HK-2 (cell line): ENCODE measurements around the gene KCTD5.
A peak's percentile ranks its signal among the peaks of the same experiment; 100 is the strongest.

Experiments used
- DNase-seq: peaks from one replicate; pipeline ENCODE4 v3.0.0-alpha.2; 2018; ENCODE audit not compliant: unreplicated experiment

The KCTD5 gene

DNA sequence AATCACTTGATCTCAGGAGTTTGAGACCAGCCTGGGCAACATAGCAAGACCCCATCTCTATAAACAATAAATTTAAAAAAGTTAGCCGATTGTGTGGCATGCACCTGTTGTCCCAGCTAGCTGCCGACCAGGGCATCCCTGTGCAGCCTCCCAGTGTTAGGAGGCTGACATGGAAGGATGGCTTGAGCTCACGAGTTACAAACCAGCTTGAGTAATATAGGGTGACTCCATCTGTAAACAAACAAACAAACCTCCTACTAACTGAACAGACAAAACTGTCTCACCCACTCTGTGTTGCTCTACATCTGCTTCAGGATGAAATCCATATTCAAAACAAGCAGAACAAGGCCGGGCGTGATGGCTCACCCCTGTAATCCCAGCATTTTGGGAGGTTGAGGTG is 44.6 kb downstream of the KCTD5 start:
- DNase-seq: no peak

DNA sequence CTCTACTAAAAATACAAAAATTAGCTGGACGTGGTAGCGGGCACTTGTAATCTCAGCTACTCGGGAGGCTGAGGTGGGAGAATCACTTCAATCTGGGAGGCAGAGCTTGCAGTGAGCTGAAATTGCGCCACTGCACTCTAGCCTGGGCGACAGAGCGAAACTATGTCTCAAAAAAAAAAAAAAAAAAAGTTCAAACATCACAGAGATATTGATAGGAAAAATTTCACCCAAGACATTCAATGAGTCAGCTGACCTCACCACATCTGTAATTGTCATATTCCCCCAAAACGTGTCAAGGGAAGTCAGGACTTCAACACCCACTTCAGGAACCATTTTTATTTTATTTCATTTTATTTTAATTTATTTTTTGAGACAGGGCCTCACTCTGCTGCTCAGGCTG is 45.7 kb downstream of the KCTD5 start:
- no peak for DNase-seq

DNA sequence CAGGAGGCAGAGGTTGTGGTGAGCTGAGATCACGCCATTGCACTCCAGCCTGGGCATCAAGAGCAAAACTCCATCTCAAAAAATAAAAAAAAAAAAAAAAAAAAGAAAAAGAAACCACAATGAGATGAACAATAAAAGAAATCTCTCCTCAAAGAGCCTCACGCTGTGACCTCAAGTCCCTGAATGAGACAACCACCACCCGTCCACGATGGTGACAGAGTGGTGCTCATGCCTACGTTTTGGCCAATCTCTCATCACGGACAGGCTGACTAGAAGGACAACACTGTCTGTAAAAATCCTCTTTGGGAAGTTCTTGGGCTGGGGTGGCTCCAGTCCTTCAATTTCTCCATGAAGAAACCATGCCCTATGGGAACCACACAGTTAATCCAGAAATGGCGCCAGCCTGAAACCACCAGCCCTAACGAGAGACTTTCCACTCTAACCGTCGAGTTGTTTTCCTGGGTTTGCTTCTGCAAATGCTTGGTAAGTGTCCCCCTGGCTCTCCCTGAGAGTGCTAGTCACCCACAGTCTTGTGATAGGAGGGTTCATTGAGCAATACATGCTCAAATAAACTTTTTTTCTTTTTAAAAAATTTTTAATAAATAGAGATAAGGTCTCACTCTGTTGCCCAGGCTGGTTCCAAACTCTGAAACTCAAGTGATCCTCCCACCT is 52.7 kb downstream of the KCTD5 start:
- DNase-seq: no peak

DNA sequence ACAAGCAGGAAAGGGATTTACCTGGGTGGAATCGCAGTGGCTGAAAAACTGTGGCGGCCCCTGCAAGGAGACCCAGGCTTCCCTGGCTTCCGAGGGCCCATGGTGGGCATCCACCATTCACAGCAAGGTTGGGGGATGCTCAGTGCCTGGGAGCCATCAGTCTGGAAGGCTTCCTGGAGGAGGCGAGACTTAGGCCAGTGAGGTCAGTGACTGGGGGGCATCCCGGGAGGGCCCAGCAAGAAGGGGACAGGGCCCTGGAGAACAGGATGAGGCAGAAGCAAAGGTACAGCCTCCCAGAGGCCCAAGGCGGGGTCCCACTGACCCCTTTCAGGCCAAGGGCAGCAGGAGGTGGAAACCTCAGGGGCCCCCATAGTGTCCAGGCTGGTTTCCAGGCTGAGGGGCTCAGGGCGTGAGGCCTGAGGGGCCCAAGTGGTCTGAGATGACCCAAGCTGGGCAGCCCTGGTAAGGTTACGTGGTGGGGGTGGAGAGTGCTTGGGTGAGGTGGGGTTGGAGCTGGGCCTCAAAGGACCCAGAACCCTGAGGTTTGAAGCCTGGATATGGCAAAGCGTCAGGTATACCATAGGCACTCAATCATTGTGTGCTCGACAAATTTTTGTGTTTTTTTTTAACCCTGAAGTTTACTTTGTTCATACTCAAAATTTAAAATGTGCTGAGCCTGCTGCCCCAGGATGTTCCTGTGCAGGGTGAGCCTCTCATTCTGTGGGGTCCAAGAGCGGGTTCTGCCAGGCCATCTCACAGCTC is 54.3 kb downstream of the KCTD5 start:
- no peak for DNase-seq

DNA sequence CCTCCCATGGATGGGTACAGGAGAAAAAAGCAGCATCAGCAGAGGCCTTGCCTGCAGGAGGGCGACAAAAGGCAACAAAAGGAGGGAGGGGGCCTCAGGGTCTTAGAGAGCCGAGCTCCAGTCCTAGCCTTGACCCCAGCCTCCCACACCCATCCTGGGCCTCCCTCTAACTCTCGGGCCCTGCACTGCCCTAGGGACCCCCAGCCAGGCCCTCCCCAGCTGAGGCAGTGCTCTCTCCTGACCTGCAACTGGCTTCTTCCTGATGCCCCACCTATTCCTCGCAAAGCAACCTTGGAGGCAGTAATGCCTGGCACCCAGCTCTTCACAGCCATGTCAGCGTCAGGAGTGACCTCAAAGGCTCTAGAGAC is 54.9 kb downstream of the KCTD5 start:
- no peak for DNase-seq

DNA sequence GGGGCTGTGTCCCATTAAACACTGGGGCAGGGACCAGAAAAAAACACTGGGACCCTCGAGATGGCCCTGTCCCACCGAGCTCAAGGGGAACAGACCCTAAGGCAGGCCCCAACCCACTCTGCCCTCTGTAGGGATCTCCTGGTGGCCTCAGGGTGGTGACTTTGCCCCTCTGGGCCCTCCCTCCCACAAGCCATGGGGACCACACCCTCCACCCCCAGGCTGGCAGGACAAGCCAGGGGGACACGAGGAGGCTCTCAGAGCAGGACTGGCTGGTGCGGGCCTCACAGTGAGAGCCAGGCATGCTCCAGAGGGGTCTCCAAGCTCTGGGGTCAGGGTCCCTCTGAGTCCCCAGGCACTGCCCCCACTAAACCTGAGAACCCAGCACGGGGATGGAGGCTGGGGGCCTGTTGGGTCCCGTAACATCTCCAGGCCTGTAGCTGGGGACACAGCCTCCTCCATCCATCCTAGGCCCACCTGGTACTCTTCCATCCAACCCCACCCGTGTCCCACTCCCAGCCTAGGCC is 55.6 kb downstream of the KCTD5 start:
- no peak for DNase-seq

DNA sequence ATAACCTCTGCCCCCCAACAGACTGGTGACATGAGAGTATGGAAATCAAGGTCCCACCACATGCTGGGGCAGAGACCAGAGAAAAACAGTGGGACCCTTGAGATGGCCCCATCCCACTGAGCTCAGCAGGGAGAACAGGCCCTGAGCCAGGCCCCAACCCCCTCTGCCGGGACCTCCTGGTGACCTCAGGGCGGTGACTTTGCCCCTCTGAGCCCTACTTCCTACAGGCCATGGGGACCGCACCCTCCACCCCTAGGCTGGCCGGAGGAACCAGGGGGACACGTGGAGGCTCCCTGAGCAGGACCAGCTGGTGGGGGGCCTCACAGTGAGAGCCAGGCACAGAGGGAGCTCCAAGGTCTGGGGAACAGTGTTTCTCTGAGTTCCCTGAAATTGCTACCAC is 56.3 kb downstream of the KCTD5 start:
- no peak for DNase-seq

DNA sequence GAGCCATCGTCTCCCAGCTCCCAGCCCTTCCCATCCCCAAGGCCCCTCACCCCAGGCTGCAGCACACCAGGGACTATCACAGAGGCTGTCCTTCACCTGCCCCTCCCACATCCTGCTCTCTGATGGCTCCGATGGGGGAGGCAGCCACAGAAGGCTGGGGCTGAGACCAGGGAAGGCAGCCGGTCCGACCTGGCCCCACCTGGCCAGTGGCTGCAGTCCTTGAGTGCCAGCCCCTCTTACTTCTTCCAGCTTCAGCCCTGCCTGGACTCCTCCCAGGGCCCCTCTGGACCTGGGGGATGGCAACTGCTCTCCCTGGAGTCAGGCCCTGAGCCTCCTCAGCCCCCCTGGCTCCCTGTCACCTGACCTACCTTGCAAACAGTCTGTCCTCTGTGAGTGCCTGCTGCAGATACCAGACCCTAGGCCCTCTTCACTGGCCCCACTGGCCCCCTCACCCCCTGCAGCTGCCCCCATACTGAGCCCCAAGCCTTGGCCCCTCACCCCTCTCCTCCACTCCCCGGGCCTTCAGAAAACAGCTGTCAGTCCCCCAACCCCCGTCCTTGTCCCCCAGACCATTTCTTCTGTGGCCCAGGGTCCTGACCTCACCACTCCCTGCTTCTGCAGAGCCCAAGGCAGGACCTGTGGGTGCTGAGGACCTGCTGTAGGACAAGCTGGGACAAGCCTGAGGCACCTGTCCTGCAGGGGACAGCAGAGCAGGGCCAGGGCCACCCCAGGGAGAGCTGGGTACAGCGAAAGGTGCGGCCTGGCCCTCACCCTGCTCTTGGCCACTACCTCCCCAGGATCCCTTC is 57.5 kb downstream of the KCTD5 start:
- no peak for DNase-seq

DNA sequence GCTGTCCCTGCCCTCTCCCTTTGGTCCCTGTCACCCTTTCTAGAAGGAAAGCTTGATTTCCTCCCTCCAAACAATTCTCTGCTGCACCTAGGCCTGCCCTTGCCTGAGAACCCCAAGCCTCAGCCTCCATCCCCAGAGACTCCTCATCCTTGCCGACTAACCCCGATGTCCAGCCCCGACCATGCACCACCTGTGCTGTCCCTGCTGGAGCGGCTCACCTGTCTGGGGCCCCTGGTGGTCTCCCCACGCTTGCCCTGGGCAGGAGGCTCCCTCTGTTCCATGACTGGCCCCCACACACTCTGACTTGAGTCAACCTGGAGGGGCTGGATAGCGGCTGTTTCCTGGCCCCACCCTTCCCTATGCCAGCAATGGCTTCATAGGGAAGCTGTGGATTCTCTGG is 58.2 kb downstream of the KCTD5 start:
- no peak for DNase-seq

DNA sequence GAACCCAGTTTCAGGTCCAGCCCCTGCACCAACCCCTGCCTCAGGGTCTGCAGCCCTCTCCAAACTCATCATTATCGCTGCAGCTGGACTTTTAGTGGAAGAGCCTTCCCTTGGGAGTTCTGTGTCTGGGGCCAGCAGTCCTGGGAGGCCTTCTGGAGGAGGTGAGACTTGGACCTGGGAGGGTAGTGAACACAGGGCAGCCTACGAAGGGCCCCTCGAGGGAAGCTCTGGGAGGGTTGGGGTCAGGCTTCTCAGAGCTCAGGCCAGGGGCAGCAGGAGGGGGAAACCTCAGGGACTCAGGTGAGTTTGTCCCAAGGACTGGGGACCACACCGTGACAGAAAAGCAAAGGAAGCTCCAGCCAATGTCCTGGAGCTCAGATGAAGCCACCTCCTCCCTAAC is 58.8 kb downstream of the KCTD5 start:
- DNase-seq: no peak

DNA sequence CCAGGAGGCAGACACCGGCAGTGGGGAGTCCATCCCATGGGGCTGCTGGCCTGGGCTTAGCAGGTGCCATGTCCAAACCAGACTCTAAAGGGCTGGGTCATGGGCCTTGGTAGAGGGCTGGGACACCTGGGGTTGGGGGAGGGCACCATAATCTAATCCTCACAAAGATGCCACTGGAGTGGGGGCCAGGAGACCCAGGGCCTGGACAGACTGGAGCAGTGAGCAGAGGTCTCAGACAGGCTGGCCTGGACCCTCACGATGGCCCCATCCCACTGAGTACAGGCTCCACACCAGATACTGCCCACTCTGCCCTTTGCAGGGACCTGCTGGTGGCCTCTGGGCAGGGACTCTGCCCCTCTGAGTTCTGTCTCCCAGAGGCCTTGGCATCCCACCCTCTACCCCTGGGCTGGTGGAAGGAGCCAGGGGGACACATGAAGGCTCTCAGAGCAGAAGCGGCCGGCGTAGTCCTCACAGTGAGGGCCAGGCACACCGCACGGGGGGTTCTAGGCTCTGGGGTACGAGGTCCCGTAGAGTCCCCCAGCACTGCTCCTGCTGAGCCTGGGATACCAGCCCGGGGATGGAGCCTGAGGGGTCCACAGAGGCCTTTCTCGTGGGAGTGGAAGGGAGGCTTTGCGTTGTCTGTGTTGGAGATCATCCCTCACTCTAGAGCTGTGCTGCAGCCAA is 60.1 kb downstream of the KCTD5 start:
- no peak for DNase-seq

DNA sequence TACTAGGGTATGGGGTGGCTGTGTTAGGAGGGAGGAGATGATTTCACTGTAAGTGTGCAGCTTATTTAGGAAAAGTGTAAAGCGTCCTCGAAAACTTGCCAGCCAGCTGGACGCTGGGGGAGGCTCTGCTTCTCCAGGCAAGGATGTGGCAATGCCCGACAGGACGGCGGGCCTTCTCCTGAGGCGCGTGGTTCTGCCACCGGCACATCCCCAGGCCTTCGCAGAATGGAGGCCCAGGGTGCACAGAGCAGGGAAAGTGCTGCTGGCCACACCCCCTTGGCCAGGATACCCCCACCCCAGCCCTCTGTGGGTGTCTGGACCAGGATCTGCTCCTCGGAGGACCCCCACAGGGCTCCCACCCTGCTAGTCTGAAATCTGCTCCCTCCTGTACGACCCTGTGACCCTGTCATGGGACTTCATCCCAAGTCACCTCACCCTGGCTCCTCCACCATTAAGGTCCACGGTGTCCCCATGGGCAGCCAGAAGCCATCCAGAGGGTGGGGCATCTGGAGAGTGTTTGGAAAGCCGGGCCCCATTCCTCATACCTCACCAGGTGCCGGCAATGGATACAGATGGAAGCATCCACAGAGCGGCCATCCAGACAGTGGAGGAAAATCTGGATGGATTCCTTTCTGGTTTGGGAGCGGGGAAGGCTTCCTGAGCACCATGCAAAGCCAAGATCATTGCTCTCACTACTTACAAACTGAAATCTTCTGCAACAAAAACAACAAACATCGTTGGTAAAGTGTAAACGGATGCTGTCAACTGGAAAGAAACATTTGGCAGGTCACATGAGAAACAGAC is 60.9 kb downstream of the KCTD5 start:
- DNase-seq: no peak

DNA sequence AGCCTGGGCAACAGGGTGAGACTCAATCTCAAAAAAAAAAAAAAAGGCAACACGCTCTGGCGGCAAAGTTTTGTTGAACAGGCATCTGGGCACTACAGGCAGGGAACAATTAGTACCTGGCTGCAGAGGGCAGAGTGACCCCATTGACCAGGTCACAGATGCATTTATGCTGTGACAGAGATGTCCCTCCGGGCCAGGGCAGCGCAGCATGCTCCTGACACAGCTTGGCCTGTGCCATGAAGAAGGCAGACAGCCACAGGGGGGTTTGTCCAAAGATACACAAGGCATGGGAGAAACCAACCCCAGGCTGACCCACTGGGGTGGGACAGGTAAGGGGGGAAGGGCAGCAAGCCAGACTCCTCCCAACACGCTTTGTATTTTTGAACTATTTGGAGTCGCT is 62.4 kb downstream of the KCTD5 start:
- no peak for DNase-seq

DNA sequence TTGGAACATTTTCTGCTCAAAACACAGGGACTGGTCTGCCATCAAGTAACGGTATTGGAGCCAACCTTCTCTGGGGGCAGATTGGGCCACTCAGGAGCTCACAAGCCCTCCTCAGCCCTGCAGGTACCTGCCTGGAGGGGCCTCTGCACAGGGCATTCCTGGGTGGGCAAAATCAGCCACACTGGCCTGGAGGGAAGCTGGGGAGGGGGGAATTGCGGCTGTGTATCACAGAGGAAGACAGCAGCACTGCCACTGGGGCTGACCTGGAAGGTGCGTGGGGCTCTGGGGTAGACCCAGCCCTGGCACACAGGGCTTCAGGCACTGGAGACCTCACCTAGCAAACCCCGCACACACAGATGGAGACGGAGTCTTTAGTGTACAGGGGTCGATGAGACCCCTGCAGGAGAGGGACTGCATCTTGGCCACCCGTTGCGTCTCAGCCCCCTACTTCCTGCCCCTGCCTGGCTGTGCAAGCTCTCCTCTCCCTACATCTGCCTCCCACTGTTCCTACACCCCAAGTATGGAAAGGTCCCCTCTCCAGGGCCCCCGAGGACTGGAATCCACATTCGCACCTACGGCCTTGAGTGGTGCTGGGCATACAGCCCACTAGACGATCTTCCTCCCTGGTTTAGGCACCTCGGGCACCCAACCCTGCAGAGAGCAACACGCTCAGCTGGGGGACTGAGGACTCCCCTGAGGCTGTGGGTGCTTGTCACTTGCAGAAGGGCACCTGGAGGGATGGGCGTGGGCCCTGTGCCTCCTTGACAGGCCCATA is 63.0 kb downstream of the KCTD5 start:
- DNase-seq: no peak

DNA sequence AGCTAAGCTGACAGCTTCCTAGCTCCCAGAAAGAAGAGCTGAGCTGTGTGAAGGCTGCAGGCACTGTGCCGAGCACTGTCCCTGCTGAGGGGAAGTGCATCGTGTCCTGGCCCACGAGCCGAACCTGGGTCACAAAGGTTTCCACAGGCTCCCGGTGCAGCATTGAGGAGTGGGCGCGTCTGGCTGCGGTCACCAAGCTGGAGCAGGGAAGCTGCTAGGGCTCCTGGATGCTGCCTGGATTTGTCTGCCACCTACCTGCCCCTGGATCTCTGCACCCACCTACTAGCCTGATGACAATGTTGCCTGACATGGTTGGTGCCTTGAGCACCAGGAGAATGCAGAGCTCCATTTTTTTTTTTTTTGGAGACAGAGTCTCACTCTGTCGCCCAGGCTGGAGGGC is 63.6 kb downstream of the KCTD5 start:
- no peak for DNase-seq

DNA sequence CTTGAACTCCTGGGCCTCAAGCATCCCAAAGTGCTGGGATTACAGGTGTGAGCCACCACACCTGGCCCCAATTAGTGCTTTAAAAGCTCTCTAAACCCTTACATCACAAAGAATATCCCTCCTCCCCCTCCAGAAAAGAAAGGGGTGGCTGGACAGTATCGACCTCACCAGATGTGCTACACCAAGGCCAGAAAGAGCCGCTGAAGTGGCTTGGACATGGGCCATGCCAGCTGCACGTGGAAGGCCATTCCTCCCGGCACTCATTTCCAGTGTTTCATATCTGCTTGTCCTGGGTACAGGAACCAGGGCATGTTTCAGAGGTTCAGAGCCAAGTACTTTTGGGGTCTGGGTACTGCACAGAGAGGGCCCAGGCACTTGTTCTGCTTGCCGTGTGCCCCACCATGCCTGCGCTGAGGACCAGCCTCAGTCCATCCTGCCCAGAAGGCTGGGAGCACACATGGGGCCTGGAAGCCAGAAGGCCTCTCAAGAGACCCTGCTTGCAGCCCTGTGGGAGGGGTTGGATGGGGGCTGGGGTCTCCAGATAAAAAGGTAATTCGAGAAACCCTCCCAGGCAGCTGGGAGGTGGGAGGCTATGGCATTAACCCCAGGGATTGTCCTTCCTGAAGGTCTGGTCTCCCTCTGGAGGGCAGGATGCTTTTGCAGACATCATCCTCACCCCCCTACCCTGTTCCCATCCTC is 66.6 kb downstream of the KCTD5 start:
- DNase-seq: no peak

DNA sequence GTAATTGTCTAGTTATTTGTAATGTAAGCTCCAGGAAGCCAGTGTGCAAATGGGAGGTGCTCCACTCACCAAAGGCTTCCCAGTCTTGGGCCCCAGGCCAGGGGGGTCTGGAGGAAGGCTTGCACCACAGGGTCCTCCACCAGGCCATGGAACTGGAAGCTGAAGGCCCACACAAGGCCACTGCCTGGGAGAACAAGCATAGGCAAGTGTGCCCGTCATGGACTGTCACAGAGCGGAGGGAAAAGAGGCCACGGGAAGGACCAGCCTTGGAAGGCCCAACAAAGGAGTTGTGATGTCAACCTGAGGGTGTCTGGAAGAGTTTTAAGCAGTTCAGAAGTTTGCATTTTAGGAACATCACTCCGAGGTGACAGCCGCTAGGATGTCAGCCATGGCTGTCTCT is 67.2 kb downstream of the KCTD5 start:
- DNase-seq: no peak

DNA sequence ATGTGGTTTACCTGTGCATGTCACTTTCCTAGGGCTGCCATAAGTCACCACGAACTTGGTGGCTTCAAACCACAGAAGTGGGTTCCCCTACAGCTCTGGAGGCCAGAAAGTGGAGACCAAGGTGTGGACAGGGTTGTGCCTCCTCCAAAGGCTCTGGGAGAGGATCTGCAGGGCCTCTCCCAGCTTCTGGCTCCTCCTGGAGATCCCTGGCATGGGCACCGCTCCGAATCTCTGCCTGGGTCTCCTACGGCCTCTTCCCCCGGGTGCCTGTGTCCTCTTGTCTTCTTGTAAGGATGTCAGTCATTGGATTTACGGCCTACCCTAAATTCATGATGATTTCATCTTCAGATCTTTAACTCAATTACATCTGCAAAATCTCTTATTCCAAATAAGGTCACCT is 67.6 kb downstream of the KCTD5 start:
- no peak for DNase-seq

DNA sequence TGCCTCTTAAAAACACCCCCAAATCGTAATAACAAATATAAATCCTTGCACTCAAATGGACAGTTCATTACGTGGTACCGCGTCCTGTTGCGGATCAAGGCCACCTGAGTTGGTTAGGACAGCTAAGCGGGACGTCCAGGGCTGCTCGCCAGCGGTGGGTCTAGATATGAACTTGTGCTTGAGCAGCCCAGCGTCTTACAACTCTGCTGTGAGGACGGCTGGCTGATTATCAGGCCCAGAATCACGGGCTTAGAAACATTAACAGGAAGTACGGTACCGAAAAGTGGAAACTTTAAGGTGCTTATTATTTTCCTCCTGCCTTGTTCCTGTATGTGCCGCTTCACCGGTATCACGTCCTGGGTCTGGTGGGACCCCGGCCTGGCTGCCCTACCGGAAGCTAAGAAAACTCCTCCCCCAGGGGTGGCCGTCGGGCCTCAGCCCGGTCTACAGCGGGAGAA is 69.3 kb downstream of the KCTD5 start:
- peak; percentile 74 for DNase-seq
